Measurements from ENCODE around the gene C10orf88. TPM values are rescaled to one million over a fixed set of nuclear protein-coding genes. Genes with fewer than 3 reads are reported as not detected.

Gene C10orf88
- total and polyA plus RNA-seq, 2 experiments from 2014 or later: 7.5 to 10.5 TPM

GRCh38 chr10:122949296-122949695 lies 4.7 kb downstream of the C10orf88 start:
- Histone ChIP-seq H3K4me1 (ENCODE audit: insufficient read depth) (peaks cover 8% of the 10 kb centered on the region), H3K9me2 (replicated peaks; ENCODE audit: insufficient read depth) (no peaks in the 10 kb centered on the region), H2AFZ (no peak overlapping the region), H3K4me2 (no peak overlapping the region), H3K27me3 (no peaks in the 10 kb centered on the region), H3K36me3 (replicated peaks; ENCODE audit: insufficient read depth, low read depth) (no peaks in the 10 kb centered on the region), H3K79me2 (peaks cover 19% of the 10 kb centered on the region), H3K9me3 (ENCODE audit: low read depth) (no peaks in the 10 kb centered on the region), H3K27ac (no peak overlapping the region), H3K4me3 (no peak overlapping the region), H4K20me1 (ENCODE audit: insufficient read depth, poor library complexity, severe bottlenecking) (no peaks in the 10 kb centered on the region)
- 99% methylated on average over 3 of the region's 3 CpGs for WGBS (ENCODE audit: low lambda C conversion rate, missing lambda C conversion rate)
- DNase-seq (ENCODE audit: low spot score): no peak
- no peak for TF ChIP-seq CTCF (IDR thresholded peaks at IDR 0.05; ENCODE audit: poor library complexity)
- TF ChIP-seq EZH2phosphoT487 (IDR thresholded peaks at IDR 0.05; ENCODE audit: low read depth, severe bottlenecking, unreplicated experiment): no peak
- TF ChIP-seq EZH2 (IDR thresholded peaks at IDR 0.05; ENCODE audit: borderline replicate concordance): no peak

- H3K4me1 ChIP-seq (ENCODE audit: insufficient read depth): no peaks in the 10 kb centered on the region
- H3K27ac ChIP-seq: no peak overlapping the region
- H4K20me1 ChIP-seq (ENCODE audit: insufficient read depth, poor library complexity, severe bottlenecking): no peaks in the 10 kb centered on the region
- no peak overlapping the region for H2AFZ ChIP-seq
- TF ChIP-seq EZH2phosphoT487 (IDR thresholded peaks at IDR 0.05; ENCODE audit: low read depth, severe bottlenecking, unreplicated experiment) (no peak), CTCF (IDR thresholded peaks at IDR 0.05; ENCODE audit: poor library complexity) (no peak), EZH2 (IDR thresholded peaks at IDR 0.05; ENCODE audit: borderline replicate concordance) (no peak)
- H3K9me2 ChIP-seq (replicated peaks; ENCODE audit: insufficient read depth): no peaks in the 10 kb centered on the region
- H3K79me2 ChIP-seq: peaks cover 2% of the 10 kb centered on the region
- H3K36me3 ChIP-seq (replicated peaks; ENCODE audit: insufficient read depth, low read depth): no peaks in the 10 kb centered on the region
- no peak overlapping the region for H3K4me2 ChIP-seq
- no peak for DNase-seq (ENCODE audit: low spot score)
- no peaks in the 10 kb centered on the region for H3K27me3 ChIP-seq
- no peak overlapping the region for H3K4me3 ChIP-seq
- 67% methylated on average over 1 of the region's 1 CpG for WGBS (ENCODE audit: low lambda C conversion rate, missing lambda C conversion rate)
- H3K9me3 ChIP-seq (ENCODE audit: low read depth): no peaks in the 10 kb centered on the region
These were observed 14.0 kb downstream of the C10orf88 start for GRCh38 chr10:122939856-122940543.

- DNase-seq (ENCODE audit: low spot score): no peak
- H3K4me1 ChIP-seq (ENCODE audit: insufficient read depth): no peaks in the 10 kb centered on the region
- no peak overlapping the region for H3K4me3 ChIP-seq
- no peak overlapping the region for H3K27ac ChIP-seq
- TF ChIP-seq CTCF (IDR thresholded peaks at IDR 0.05; ENCODE audit: poor library complexity) (no peak), EZH2 (IDR thresholded peaks at IDR 0.05; ENCODE audit: borderline replicate concordance) (no peak), EZH2phosphoT487 (IDR thresholded peaks at IDR 0.05; ENCODE audit: low read depth, severe bottlenecking, unreplicated experiment) (no peak)
- H3K27me3 ChIP-seq: no peaks in the 10 kb centered on the region
- WGBS (ENCODE audit: low lambda C conversion rate, missing lambda C conversion rate): 100% methylated on average over 1 of the region's 1 CpG
- no peaks in the 10 kb centered on the region for H3K36me3 ChIP-seq (replicated peaks; ENCODE audit: insufficient read depth, low read depth)
- H3K9me3 ChIP-seq (ENCODE audit: low read depth): no peaks in the 10 kb centered on the region
- H4K20me1 ChIP-seq (ENCODE audit: insufficient read depth, poor library complexity, severe bottlenecking): no peaks in the 10 kb centered on the region
- H3K4me2 ChIP-seq: no peak overlapping the region
- no peaks in the 10 kb centered on the region for H3K9me2 ChIP-seq (replicated peaks; ENCODE audit: insufficient read depth)
- peaks cover 2% of the 10 kb centered on the region for H3K79me2 ChIP-seq
- H2AFZ ChIP-seq: no peak overlapping the region
These were observed 14.7 kb downstream of the C10orf88 start for GRCh38 chr10:122939133-122939855.
